Adipocyte (in vitro differentiated cells): ENCODE data around the gene CADM2.
"Not testable (repeated sequence)": the region's sequence is repeated elsewhere in the genome, so short reads cannot be mapped to it uniquely, and the experiment has no call there.

Source experiments
- DNase-seq: peaks from one replicate; pipeline ENCODE4 v3.0.0-alpha.2; 2015; ENCODE audit warnings: low read depth
- H3K27me3 ChIP-seq: replicated peaks from 2 replicates; pipeline ENCODE4 v1.7.0; 2013; ENCODE audit warnings: mild to moderate bottlenecking, low read length, moderate library complexity; ENCODE audit not compliant: control insufficient read depth, insufficient read depth
- H3K36me3 ChIP-seq: 2 replicates; pipeline ENCODE4 v1.7.0; 2013; ENCODE audit warnings: low read length, mild to moderate bottlenecking, moderate library complexity; ENCODE audit not compliant: control insufficient read depth, insufficient read depth, severe bottlenecking
- H3K4me1 ChIP-seq: 2 replicates; pipeline ENCODE4 v1.7.0; 2013; ENCODE audit warnings: mild to moderate bottlenecking, low read length, moderate library complexity; ENCODE audit not compliant: control insufficient read depth, insufficient read depth
- H3K4me3 ChIP-seq: 2 replicates; pipeline ENCODE4 v1.7.0; 2013; ENCODE audit warnings: mild to moderate bottlenecking, low read length, moderate library complexity
- H3K9ac ChIP-seq: 2 replicates; pipeline ENCODE4 v1.7.0; 2013; ENCODE audit warnings: mild to moderate bottlenecking, low read length, moderate library complexity
- H3K9me3 ChIP-seq: 2 replicates; pipeline ENCODE4 v1.7.0; 2013; ENCODE audit warnings: mild to moderate bottlenecking, low read length, moderate library complexity; ENCODE audit not compliant: control insufficient read depth

CADM2 gene

GRCh38 chr3:85681906-85682305 lies 723.1 kb downstream of the CADM2 start:
- Histone ChIP-seq H3K27me3 (no peaks in the 10 kb centered on the region), H3K4me3 (no peak overlapping the region), H3K9me3 (no peaks in the 10 kb centered on the region), H3K4me1 (peaks cover 7% of the 10 kb centered on the region), H3K36me3 (no peaks in the 10 kb centered on the region), H3K9ac (no peak overlapping the region)
- no peak for DNase-seq

DNA sequence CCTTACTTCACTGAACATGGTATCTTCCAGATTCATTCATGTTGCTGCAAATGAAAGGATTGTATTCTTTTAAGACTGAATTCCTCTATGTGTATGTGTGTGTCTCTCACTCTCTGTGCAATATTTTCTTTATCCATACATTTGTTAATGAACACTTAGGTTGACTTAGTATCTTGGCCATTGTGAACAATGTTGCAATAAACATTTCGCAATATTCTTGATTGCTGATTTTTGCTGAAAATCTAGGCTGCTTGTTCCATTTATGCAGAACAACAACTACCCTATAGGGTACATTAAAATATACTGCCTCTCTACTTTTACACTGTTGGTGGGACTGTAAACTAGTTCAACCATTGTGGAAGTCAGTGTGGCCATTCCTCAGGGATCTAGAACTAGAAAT lies 732.4 kb downstream of the CADM2 start:
- Histone ChIP-seq H3K9me3 (no peaks in the 10 kb centered on the region), H3K4me3 (no peak overlapping the region), H3K4me1 (no peaks in the 10 kb centered on the region), H3K36me3 (no peaks in the 10 kb centered on the region), H3K9ac (no peak overlapping the region), H3K27me3 (no peaks in the 10 kb centered on the region)
- DNase-seq = no peak

DNA sequence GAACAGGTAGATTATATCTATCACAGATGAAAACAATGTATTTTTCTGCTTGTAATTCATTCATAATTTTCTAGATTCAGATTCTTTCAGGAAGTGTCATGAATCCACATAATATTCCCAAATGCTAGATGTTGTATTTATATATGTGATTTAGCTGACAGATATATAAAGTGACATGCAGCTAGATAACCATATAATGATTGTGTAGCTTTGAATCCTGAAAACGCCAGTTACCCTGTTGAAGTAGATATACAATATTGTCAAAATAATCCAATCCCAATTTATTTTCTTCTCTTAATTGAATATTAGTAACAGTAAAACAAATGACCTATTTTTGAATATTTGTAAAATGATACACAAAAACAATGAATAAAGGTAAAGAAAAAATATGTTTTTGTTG lies 738.4 kb downstream of the CADM2 start:
- H3K9me3 ChIP-seq = no peaks in the 10 kb centered on the region
- DNase-seq = no peak
- H3K4me1 ChIP-seq = no peaks in the 10 kb centered on the region
- no peaks in the 10 kb centered on the region for H3K27me3 ChIP-seq
- H3K9ac ChIP-seq = no peak overlapping the region
- H3K4me3 ChIP-seq = no peak overlapping the region
- no peaks in the 10 kb centered on the region for H3K36me3 ChIP-seq

DNA sequence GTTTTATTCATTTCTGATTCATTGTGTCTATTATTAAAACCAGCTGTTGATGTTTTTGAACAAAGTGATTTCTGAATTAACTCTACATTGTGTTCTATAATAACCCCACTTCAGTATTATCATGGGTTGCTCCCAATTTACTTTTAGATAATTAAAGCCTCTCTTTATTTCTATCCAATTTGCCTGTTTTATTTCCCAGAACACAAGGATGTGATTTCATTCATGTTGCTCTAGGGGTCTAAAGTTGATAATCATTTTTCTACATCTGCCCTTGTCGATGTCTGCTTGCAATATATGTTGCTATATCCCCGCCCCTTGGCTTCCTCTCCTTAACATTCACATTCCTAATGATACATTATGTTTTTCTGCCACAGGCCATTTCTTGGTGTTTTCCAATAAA lies 747.3 kb downstream of the CADM2 start:
- H3K27me3 ChIP-seq = no peaks in the 10 kb centered on the region
- H3K9ac ChIP-seq = no peak overlapping the region
- no peaks in the 10 kb centered on the region for H3K9me3 ChIP-seq
- DNase-seq = no peak
- no peak overlapping the region for H3K4me3 ChIP-seq
- H3K4me1 ChIP-seq = no peaks in the 10 kb centered on the region
- H3K36me3 ChIP-seq = no peaks in the 10 kb centered on the region

DNA sequence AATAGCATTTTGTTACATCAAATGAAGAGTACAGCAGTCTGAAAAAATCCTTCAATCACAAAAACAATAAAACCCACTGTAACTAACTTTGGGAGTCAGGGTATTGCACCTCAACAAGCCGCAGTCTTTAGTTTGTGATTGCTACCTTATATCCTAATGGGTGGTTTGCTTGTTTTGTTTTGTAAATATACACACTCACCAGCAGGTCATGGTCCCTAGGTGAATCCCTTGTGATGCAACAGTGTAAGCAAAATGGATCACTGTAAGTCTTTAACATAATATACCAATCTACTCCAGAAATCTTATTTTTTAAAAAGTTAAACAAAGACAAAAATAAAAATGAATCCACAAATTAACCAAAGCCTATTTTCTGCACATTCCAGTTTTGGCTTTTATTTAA lies 749.5 kb downstream of the CADM2 start:
- not testable (repeated sequence) for H3K4me3 ChIP-seq, H3K9me3 ChIP-seq, H3K4me1 ChIP-seq, H3K27me3 ChIP-seq, H3K9ac ChIP-seq, DNase-seq, H3K36me3 ChIP-seq

GRCh38 chr3:85709346-85709892 lies 750.6 kb downstream of the CADM2 start:
- H3K36me3 ChIP-seq = no peaks in the 10 kb centered on the region
- no peak for DNase-seq
- H3K4me1 ChIP-seq = no peaks in the 10 kb centered on the region
- H3K27me3 ChIP-seq = no peaks in the 10 kb centered on the region
- no peak overlapping the region for H3K9ac ChIP-seq
- no peak overlapping the region for H3K4me3 ChIP-seq
- no peaks in the 10 kb centered on the region for H3K9me3 ChIP-seq

- Histone ChIP-seq H3K4me3 (no peak overlapping the region), H3K36me3 (no peaks in the 10 kb centered on the region), H3K9me3 (no peaks in the 10 kb centered on the region), H3K27me3 (no peaks in the 10 kb centered on the region), H3K4me1 (no peaks in the 10 kb centered on the region), H3K9ac (no peak overlapping the region)
- no peak for DNase-seq
Measured at GRCh38 chr3:85710490-85710889, 751.7 kb downstream of the CADM2 start.

- Histone ChIP-seq H3K9ac (no peak overlapping the region), H3K4me1 (no peaks in the 10 kb centered on the region), H3K4me3 (no peak overlapping the region), H3K36me3 (no peaks in the 10 kb centered on the region), H3K27me3 (no peaks in the 10 kb centered on the region), H3K9me3 (no peaks in the 10 kb centered on the region)
- no peak for DNase-seq
Measured at GRCh38 chr3:85721409-85722145, 762.8 kb downstream of the CADM2 start.

DNA sequence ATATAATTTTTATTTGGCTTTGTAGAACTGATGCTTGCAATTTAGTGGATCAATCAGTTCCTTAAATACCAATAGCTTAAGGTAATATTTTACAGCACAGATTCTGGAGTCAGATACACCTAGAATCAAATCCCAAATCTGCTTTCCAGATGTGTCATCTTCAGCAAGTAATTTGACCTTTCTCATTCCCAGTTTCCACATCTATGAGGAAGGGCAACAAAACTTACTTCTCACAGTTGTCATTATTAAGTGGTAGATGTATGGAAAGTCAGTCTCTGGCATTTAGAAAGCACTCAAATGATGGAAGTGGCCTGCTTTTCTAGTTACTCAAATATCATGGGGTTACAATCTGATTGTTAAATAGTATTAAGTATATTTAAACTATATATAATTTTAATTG lies 767.0 kb downstream of the CADM2 start:
- Histone ChIP-seq H3K4me1 (no peaks in the 10 kb centered on the region), H3K4me3 (no peak overlapping the region), H3K36me3 (no peaks in the 10 kb centered on the region), H3K27me3 (no peaks in the 10 kb centered on the region), H3K9ac (no peak overlapping the region), H3K9me3 (no peaks in the 10 kb centered on the region)
- no peak for DNase-seq

DNA sequence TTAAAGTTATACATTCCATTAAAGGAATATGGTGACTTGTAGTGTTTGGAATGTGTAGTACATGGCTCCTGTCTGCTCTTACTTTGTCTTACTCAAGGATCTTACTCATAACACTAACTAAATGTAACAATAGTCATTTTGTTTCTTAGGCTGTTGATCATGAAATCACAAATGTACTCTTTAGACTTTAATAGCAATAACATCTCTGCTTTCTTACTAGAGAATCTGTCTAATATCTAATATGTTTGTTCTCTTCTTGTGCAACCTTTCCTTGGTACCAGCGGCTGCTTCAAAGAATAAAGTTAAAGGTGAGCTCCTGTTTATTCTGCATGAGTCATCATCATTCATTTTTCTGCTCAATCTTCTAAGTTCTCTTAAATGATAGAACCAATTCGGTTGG lies 767.5 kb downstream of the CADM2 start:
- no peak overlapping the region for H3K9ac ChIP-seq

DNA sequence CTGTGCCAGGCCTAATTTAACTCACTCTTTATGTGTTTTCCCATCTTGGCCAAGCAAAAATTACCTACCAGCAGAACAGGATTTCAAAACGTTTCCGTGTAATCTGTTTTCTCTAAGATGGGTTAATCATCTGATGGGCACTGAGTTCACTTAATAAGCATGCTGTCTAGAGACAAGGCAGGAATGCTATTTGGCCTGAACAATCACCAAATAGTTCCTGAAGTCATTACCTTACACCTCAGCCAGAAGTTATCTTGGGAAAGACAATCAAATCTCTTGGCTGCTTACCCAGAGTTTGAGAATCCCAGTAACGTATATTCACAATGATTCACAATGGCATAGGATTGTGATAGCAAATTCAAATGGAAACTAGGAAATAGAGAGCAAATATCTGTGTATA lies 779.1 kb downstream of the CADM2 start:
- no peaks in the 10 kb centered on the region for H3K4me1 ChIP-seq
- DNase-seq = no peak

More for the DNA sequence above, 767.5 kb downstream of the CADM2 start:
- Histone ChIP-seq H3K36me3 (no peaks in the 10 kb centered on the region), H3K4me1 (no peaks in the 10 kb centered on the region), H3K27me3 (no peaks in the 10 kb centered on the region), H3K9me3 (no peaks in the 10 kb centered on the region), H3K4me3 (no peak overlapping the region)
- no peak for DNase-seq

GRCh38 chr3:85740561-85740960 lies 781.8 kb downstream of the CADM2 start:
- no peaks in the 10 kb centered on the region for H3K36me3 ChIP-seq
- no peak for DNase-seq
- H3K27me3 ChIP-seq = no peaks in the 10 kb centered on the region
- H3K9ac ChIP-seq = no peak overlapping the region
- H3K4me3 ChIP-seq = no peak overlapping the region
- no peaks in the 10 kb centered on the region for H3K4me1 ChIP-seq
- no peaks in the 10 kb centered on the region for H3K9me3 ChIP-seq

More for the DNA sequence above, 779.1 kb downstream of the CADM2 start:
- no peaks in the 10 kb centered on the region for H3K9me3 ChIP-seq
- no peaks in the 10 kb centered on the region for H3K36me3 ChIP-seq
- H3K27me3 ChIP-seq = no peaks in the 10 kb centered on the region
- no peak overlapping the region for H3K9ac ChIP-seq
- H3K4me3 ChIP-seq = no peak overlapping the region
